ENCODE data around the gene OCA2.

- TF ChIP-seq CTCF (IDR thresholded peaks at IDR 0.05) (no peak), POLR2AphosphoS5 (IDR thresholded peaks at IDR 0.05) (no peak), POLR2A (IDR thresholded peaks at IDR 0.05; ENCODE audit: low read depth) (no peak), EP300 (IDR thresholded peaks at IDR 0.05) (no peak)
Observed at GRCh38 chr15:27808182-27808581, 290.9 kb downstream of the OCA2 start.
